NCI-H187 (cell line): ENCODE measurements around the gene PACRG.

Source experiments
- DNase-seq, 2 experiments: peaks; one replicate each; lab custom pipeline; 2025; lab: John Stamatoyannopoulos, UW

Gene PACRG

GRCh38 chr6:163288066-163288465, 560.3 kb downstream of the PACRG start:
- DNase-seq, result no peak

DNA sequence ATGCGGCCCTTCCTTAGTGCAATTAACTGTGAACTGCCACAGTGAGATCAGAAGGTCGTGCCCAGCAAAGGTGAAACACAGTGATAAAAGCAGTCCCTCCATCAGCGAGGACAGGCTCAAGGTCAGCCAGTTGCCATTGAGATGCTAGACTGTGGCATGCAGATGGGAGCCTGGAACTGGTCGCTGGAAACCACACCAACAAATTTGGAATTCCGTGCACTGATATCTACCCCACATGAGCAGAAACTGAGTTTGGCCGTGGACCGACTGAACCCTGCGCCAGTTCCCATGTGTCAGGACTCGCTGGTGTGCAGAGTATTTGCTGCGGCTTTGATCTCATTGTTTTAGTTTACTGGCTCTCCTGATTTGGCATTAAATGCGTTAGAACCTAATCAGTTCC, 561.1 kb downstream of the PACRG start:
- DNase-seq, result no peak

DNA sequence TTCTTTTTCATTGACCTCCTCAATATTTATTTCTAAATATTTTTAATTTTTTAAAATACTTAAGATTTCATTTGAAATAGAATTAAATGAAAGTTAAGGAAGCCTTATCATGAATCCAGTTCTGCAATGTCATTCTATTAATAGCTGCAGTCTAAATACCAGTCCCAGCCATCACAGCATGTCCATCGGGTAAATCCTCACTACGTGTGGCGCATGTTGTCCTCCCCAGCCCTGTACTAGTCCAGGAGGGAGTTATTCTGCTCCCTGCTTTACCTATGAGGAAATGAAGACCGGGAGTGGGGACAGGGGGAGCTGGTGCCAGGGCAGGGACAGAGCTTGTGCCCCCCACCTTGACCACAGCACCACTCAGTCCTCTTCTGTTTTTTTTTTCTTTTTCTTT, 561.7 kb downstream of the PACRG start:
- no peak for DNase-seq

DNA sequence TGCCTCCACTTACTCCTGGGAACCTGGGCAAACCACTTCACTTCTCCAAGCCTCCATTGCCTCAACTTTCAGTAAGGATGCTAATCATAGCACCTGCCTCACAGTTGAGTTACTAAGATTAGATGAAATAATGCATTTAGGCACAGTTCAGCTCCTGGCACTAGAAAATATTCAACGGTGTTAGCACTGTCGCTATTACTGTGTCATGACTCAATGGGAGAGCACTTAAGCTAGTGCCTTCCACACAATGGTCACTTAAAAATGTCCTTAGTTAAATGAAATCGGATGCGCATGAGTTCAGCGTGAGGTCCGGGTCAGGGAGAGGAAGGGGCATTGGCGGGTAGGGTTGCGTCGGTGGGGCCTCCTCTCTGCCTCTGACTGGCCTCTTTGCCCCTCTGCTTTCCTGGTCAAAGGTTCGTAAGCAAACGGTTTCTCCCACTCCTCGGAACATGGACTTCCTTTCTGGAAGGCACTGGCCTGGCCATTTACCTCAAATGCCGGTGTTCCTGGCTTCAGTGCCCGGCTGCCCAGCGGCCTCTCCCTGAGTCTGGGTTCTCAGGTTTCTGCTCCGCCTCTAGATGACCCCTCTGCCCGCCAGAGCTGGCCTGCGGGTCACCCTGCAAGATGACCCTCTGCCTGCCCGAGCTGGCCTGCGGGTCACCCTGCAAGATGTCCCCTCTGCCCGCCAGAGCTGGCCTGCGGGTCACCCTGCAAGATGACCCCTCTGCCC, 562.9 kb downstream of the PACRG start:
- DNase-seq, result no peak

DNA sequence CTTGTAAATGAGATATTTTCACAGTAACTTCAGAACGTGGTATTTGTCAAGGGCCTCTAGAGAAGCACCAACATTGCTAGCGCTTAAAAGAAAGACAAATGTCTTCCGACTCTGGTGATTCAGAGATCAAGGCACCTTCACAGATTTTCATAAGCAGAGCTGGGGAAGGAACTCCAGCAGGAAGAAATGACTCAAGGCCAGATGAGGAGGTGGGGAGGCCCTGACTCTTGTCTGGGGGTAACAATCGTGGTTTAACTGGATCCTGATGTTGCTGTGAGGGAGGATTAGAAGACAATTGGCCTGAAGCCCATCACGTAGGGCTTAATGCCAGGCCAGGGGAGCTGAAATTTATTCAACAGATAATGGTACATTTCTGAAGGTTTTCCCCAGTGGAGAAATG, 563.8 kb downstream of the PACRG start:
- DNase-seq, result no peak

GRCh38 chr6:163293286-163293685, 565.5 kb downstream of the PACRG start:
- no peak for DNase-seq

DNA sequence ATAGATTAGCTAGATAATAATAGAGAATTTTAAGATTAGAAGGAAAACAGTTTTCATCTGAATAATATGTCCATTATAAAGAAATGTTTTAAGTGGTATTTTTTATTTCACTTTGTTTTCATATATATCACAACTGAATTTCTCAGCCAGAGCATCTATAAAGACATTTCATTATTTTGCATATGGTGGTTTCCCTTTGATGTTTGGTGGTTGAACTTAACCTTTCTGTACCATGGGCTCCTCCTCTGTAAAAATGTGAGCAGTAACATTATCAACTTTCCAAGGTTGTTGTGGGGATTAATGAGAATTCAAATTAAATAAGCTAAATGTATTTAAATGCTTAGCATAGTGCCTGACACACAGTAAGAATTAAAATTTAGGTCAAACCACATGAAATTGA, 567.0 kb downstream of the PACRG start:
- DNase-seq, result no peak

DNA sequence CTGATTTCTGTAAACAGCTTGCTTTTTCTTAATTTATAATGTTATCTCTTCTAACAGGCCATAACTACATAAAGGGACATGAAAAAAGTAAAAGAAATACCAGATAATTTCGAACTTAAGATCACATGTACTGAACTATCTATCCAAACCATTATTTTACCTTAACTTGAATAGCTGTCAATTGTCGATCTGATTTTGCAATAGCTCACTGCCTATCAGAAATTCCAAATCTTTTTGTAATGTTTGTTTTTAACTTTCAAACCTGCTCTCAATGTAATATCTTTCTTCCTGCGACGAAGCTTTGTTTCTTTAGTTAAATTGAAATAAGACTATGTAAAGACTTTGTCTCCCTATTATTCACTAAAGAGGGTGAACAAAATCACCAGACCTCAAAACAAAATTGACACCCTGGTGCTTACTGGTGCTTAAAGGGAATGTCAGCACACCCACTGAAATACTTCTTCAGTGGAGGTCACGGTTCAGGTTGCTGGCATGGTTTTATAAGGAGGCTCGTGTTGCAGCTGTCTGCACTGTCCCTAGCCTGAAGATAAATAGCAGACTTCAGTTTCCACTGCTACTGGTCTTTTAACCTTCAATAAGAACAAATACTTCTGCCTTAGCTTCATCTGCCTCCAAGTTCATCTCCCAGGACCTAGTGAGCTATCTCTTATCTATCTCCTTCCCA, 569.2 kb downstream of the PACRG start:
- no peak for DNase-seq

- no peak for DNase-seq
These were observed 570.5 kb downstream of the PACRG start for GRCh38 chr6:163298079-163298830.

- DNase-seq, result no peak
These were observed 573.1 kb downstream of the PACRG start for GRCh38 chr6:163300838-163301237.

GRCh38 chr6:163301726-163302635, 574.2 kb downstream of the PACRG start:
- DNase-seq, result no peak

DNA sequence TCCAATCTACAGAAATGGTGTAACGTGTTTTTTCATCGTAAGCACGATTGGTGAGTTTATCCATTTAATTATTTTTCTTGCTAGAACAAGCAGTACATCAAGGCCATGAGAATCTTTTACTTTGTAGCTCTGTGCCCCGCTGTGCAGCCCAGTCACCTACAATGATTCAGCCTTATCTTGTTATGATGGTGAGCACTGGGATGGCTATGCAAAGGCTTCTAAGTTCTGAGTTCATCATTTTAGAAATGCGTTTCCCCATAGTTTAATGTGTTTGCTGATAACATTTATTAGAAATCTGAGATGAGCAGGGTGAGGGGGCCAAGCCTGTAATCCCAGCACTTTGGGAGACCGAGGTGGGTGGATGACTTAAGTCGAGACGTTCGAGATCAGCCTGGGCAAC, 575.0 kb downstream of the PACRG start:
- no peak for DNase-seq

DNA sequence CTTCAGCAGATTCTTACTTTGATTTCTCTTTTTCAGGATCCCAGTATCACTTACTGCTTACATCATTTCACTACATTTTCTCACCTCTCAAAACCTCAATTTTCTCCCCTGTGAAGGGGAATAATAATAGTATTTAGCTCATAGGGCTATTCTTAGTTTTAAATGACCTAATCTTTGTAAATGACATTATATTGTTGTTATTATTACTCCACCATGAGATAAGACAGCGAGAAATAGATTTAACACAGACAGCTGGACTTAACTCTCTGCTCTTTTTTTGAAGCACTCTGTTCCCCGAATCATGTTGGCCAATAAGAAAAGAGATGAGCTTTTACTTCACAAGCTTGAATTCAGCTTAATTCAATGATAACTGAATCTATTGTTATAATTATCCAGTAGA, 578.2 kb downstream of the PACRG start:
- DNase-seq, result no peak

DNA sequence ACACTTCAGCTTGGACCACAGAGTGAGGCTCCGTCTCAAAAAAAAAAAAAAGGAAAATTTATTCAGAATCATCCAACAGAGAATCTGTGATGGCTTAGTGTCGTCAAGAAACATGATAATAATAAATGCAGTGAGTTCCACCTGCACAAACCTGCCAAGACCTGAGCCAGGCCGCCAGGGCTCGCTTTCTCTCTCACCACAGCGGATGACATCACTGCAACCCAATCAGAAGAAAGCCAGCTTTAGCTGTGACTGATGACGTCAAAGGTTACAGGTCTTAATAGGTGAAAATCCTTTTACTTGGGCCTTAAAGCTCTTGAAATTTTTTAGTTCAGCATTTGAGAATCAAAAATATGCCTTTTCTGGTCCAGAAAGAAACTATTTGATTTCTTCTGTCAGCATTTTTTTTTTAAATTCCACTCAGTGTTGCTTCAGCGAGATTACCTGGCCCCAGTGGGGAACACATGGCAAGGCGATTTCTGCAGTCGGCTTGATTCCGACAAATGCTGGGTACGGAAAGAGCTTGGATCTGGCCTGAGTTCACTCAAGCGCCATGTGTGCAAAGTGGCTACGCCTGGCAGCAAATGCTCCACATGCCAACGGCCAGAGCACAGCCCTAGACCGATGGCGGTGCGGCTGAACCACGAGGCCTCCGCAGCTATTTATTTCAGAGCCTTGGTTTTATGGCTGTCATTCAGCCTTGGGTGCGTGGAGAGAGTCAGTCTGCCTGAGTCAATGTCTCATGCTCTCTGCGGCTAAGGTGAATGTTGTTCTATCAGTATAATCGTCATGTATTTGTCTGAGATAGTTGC, 581.1 kb downstream of the PACRG start:
- DNase-seq, result no peak

- DNase-seq, result no peak
These were observed 581.8 kb downstream of the PACRG start for GRCh38 chr6:163309491-163310026.

- no peak for DNase-seq
These were observed 582.6 kb downstream of the PACRG start for GRCh38 chr6:163310096-163310972.

- DNase-seq, result no peak
These were observed 583.2 kb downstream of the PACRG start for GRCh38 chr6:163310973-163311383.

DNA sequence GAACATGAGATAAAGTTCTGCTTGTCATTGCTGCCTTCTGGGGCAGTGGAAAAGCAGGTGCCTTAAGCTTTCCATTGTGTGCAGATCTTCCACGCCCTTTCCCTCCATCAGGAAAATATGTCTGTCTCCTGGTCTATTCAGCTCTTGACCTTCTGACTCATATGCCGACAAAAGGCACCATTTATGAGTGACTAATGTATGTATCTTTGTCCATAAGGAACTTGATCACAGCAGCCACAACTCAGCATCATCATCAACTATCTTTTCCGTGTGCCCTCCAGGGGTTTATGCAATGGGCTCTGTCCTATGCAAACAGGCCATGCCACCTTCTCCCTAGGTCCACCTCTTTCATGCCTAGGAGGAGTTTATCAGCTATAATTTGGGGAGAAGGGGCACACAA, 584.1 kb downstream of the PACRG start:
- no peak for DNase-seq

GRCh38 chr6:163313566-163313965, 585.8 kb downstream of the PACRG start:
- no peak for DNase-seq

GRCh38 chr6:163313981-163314380, 586.2 kb downstream of the PACRG start:
- no peak for DNase-seq
